ENCODE data around the gene NCOA7.
"Not testable (repeated sequence)": the region's sequence is repeated elsewhere in the genome, so short reads cannot be mapped to it uniquely, and the experiment has no call there.

Gene NCOA7

GRCh38 chr6:125841356-125842090, 50.8 kb downstream of the NCOA7 start:
- no peak for DNase-seq

DNA sequence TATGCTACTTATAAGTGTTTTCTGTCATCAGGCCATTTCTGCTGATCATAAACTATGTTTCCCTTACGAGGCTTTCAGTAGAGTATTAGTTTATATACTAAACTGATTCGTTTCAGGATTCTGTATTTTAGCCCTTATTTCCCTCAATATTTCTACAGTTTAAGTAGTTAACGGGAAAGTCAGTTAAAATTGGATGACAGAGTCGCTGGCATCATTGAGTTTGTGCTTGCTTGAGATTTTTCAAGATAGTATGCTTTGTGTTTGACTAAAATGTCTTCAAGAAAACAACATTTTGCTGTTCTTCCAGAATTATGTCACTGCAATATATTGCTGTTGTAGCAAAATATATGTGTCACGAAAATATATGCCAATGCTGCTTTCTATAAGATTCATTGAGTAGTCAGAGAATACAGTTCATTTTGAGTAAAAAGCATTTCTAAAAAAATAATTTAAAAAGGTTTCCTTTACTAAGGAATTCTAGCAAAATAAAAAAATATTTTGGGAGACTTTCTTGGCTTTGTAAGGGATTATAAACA, 51.4 kb downstream of the NCOA7 start:
- no peak for DNase-seq

- DNase-seq = peak; percentile 85
These were observed 52.8 kb downstream of the NCOA7 start for GRCh38 chr6:125843593-125843992.

DNA sequence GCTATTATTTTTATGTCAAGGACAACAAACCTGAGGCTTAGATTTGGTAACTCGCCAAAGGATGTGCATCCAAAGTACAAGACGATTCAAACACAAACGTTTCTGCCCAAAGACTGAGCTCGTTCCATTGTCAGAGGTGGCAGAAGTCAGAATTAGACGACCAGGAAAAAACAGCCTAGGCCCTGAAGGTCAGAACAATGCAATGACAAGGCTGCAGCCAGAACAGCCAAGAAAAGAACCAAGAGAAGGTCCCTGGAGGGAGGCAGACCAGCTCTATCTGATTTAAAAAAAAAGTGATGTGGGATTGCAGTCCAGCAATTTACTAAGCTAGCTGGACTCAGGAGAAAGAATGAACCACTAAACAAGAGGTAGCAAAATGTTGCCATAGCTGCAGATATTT, 54.2 kb downstream of the NCOA7 start:
- no peak for DNase-seq

DNA sequence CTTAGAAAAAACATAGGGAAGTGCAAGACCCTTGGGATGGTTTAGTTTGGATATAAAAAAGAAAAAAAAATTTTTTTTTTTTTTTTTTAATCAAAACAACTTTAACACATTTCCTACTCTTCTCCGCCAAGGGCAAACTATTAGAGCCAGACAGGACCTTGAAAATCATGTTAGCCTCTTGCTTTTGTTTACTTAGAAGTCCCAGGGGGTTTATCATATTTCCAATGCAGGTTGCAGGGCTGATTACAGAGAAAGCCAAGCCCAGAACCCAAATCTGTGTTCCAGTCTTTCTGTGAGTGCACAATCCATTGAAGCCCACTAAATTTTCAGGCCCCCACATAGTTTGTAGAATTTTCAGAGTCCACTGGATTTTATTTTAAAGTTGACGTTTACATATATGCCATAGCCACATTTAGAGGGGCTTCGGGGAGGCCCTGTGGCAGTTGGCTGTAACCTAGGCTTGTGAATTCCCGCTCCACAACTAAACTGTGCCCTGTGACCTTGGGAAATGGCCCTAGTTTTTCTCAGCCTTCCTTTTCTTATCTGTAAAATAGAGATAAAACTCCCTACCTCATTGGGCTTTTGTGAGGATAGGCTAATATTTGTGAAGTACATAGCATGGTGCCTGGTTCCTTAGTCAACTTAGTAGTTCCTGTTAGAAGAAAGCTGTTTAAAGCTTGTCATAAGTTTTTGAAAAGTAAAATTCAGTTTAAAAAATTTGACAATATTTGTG, 55.7 kb downstream of the NCOA7 start:
- DNase-seq = no peak

DNA sequence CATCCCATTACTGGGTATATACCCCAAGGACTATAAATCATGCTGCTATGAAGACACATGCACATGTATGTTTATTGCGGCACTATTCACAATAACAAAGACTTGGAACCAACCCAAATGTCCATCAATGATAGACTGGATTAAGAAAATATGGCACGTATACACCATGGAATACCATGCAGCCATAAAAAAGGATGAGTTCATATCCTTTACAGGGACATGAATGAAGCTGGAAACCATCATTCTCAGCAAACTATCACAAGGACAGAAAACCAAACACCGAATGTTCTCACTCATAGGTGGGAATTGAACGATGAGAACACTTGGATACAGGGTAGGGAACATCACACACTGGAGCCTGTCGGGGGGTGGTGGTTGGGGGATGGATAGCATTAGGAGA, 57.5 kb downstream of the NCOA7 start:
- not testable (repeated sequence) for DNase-seq

- no peak for DNase-seq
These were observed 59.6 kb downstream of the NCOA7 start for GRCh38 chr6:125850361-125850760.

- DNase-seq = no peak
These were observed 61.8 kb downstream of the NCOA7 start for GRCh38 chr6:125852587-125852986.

GRCh38 chr6:125853168-125853567, 62.4 kb downstream of the NCOA7 start:
- no peak for DNase-seq

- DNase-seq = no peak
These were observed 63.0 kb downstream of the NCOA7 start for GRCh38 chr6:125853756-125854155.

DNA sequence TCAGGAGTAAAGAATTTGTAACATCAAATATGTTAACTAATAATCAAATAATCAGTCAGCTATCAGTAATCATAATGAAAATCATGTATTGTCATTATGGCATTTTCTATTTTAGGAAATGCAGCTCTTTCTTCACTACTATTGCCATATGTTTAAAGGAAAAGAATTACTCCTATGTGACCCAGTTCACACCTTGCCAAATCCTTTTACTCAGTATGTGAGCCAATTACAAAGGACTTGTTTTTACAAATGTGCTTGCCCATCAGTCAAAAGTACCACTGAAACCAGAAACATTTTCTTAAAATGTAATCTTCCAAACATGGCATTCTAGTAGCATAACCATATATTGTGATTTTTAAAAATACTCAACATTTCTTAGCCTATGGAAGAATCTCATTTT, 63.6 kb downstream of the NCOA7 start:
- no peak for DNase-seq

DNA sequence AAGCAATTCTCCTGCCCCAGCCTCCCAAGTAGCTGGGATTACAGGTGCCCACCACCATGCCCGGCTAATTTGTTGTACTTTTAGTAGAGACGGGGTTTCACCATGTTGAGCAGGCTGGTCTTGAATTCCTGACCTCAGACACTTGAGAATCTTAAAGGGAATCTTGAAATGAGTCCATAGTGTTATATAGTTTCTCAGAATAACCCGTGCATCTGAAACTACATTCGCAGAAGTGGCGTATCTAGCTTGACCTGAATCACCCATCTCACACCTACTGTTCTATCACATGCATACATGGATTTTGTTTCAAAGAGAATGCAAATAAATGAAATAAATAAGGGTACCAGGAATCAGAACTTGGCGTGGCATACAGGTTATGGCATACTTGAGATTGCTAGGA, 65.0 kb downstream of the NCOA7 start:
- no peak for DNase-seq

DNA sequence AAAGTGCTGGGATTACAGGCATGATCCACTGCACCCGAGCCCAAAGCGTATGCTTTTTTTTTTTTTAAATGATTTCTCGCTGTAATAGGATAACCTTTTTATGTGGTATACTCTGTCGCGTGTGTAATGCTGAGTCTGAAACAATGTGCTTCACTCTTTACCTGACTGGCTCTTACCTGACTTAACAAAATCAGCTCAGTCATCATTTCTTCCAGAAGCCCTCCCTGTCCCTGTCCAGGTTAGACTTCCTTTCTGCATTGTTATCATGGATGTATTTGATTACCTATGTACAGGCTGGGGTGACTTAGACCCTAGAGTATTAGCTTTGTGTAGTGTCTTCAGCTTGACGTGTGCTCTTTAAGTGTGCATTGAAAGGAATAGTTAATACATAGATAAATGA, 67.1 kb downstream of the NCOA7 start:
- DNase-seq = no peak

DNA sequence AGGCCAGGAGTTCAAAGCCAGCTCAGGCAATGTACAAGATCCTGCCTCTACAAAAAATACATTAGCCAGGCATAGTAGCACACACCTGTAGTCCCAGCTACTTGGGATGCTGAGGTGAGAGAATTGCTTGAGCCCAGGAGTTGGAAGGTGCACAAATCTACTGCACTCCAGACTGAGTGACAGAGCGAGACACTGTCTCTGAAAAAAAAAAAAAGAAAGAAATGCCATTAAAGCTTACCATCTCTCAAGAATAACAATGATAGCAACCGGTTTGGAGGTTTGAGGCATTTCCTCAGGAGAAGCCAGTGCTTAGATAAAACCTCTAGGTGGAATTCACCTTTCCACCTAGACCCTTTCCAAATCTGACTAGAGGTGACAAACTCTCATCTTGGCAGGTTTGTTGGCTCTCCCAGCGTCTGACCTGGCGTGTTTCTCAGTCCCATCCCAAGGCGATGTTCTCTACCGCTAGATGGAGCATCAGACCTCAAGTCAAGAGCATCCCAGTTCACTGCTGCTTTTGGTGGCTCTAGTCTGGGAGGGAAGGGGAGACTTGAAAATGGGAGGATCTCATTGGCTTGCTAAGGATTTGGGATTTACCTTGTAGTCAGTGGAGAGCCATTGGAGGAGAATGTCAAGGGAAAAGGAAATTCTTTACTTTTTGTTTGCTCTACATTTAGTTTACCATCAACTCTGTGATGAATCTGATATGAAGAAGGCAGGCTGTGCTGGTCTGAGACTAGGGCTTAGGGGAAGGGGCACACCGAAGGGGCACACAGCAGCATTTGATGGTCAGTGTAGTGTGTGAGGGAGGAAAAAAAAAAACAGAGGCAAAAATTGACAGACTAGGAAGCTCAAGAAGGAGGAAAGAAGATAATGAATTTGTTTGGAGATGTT, 67.9 kb downstream of the NCOA7 start:
- peak; percentile 81 for DNase-seq

- DNase-seq = no peak
These were observed 69.0 kb downstream of the NCOA7 start for GRCh38 chr6:125859727-125860126.

GRCh38 chr6:125863023-125863422, 72.3 kb downstream of the NCOA7 start:
- DNase-seq = no peak

GRCh38 chr6:125865015-125865414, 74.3 kb downstream of the NCOA7 start:
- DNase-seq = no peak

- DNase-seq = no peak
These were observed 75.7 kb downstream of the NCOA7 start for GRCh38 chr6:125866433-125866832.

- peak; percentile 56 for DNase-seq
These were observed 76.8 kb downstream of the NCOA7 start for GRCh38 chr6:125867483-125867942.

DNA sequence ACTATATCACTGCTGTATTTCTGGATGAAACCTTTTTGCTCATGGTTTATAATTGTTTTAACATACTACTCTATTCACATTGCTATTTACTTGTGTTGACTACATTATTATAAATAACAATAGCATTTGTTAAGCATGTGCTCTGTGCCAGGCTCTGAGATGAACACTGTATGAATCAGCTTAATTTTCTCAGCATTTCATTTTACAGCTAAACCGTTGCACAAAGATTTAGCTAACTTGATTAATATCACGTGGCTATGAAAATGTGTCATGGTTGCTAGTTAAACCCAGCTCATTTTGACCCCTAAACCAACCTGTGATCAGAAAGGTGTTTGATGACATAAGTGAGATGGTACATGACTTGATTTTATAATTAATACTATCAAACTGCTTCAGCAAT, 77.5 kb downstream of the NCOA7 start:
- DNase-seq = no peak

- DNase-seq = no peak
These were observed 78.1 kb downstream of the NCOA7 start for GRCh38 chr6:125868678-125869395.

GRCh38 chr6:125869427-125869826, 78.7 kb downstream of the NCOA7 start:
- no peak for DNase-seq
